C4-2B (cell line): ENCODE data around the gene MLLT3.

Experiments
- H3K27ac ChIP-seq: fragments of 450-650 bp; 2 replicates; pipeline ENCODE4 v1.5.1; 2017
- ZFX ChIP-seq: fragments of 450-650 bp; IDR thresholded peaks from 2 replicates; pipeline ENCODE4 v1.6.1; 2017
- TF ChIP-seq, protein P1 (sequence below): fragments of 450-650 bp; conservative IDR thresholded peaks from 2 replicates; pipeline ENCODE4 v1.5.1; 2017; ENCODE audit warnings: mild to moderate bottlenecking

The MLLT3 gene

GRCh38 chr9:20330688-20331087 is 291.6 kb downstream of the MLLT3 start:
- no peak for TF ChIP-seq ZFX
- TF ChIP-seq, protein P1, sequence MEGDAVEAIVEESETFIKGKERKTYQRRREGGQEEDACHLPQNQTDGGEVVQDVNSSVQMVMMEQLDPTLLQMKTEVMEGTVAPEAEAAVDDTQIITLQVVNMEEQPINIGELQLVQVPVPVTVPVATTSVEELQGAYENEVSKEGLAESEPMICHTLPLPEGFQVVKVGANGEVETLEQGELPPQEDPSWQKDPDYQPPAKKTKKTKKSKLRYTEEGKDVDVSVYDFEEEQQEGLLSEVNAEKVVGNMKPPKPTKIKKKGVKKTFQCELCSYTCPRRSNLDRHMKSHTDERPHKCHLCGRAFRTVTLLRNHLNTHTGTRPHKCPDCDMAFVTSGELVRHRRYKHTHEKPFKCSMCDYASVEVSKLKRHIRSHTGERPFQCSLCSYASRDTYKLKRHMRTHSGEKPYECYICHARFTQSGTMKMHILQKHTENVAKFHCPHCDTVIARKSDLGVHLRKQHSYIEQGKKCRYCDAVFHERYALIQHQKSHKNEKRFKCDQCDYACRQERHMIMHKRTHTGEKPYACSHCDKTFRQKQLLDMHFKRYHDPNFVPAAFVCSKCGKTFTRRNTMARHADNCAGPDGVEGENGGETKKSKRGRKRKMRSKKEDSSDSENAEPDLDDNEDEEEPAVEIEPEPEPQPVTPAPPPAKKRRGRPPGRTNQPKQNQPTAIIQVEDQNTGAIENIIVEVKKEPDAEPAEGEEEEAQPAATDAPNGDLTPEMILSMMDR, result no peak

DNA sequence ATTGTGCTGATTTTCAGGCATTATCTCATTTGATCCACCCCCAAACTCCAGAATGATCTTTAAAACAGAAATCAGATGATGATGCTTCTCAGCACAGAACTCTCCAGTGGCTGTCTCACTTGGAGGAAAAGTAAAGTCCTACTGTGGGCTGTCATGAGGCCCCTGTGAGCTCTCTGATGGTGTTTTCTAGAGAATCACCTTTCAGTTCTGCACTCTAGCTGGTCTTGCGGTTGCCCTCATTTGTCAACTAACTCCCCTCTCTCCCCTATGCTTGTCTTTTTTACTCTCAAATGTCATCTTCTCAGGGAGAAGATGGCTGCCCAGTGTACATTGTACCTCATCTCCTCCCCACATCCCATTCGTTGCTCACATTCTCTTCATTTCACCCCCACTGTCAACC is 295.8 kb downstream of the MLLT3 start:
- no peak overlapping the region for H3K27ac ChIP-seq
- TF ChIP-seq, protein P1, result no peak
- TF ChIP-seq ZFX, result no peak

More at GRCh38 chr9:20330688-20331087, 291.6 kb downstream of the MLLT3 start:
- no peak overlapping the region for H3K27ac ChIP-seq

- no peak overlapping the region for H3K27ac ChIP-seq
- TF ChIP-seq, protein P1, result no peak
- TF ChIP-seq ZFX, result no peak
These were observed 297.3 kb downstream of the MLLT3 start for GRCh38 chr9:20325008-20325407.

GRCh38 chr9:20322212-20322611 is 300.1 kb downstream of the MLLT3 start:
- TF ChIP-seq ZFX, result no peak
- TF ChIP-seq, protein P1, result no peak
- no peak overlapping the region for H3K27ac ChIP-seq

- TF ChIP-seq, protein P1, result no peak
- TF ChIP-seq ZFX, result no peak
- H3K27ac ChIP-seq, result no peak overlapping the region
These were observed 300.7 kb downstream of the MLLT3 start for GRCh38 chr9:20321423-20322082.

DNA sequence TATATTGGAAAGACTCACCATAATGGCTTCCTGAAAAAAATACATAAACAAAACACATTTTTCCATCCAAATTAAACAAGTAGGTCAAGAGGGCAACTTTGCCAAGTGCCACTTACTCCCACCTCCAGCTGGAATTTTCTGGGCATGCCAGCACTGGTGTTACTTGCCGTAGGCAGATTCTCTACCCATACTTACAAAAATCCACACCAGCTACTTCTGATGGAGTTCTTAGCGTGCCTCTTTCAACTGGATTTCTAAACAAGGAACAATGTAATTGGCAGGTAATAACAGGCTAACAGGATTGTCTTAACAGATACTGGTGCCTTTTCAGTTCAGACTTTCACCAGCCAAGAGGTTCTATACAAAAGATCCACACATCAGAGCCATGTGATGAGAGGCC is 301.4 kb downstream of the MLLT3 start:
- TF ChIP-seq, protein P1, result no peak
- TF ChIP-seq ZFX, result no peak

GRCh38 chr9:20319641-20320337 is 302.5 kb downstream of the MLLT3 start:
- TF ChIP-seq ZFX, result no peak
- TF ChIP-seq, protein P1, result no peak
- H3K27ac ChIP-seq, result no peak overlapping the region

More for the DNA sequence above, 301.4 kb downstream of the MLLT3 start:
- no peak overlapping the region for H3K27ac ChIP-seq
